Rectal smooth muscle tissue (tissue), 1 donor: Measurements from ENCODE around the gene RTF2.
A peak's percentile ranks its signal among the peaks of the same experiment; 100 is the strongest.

Experiments used
- H3K27ac ChIP-seq: one replicate; pipeline ENCODE4 v1.7.0; 2013; ENCODE audit warnings: low read depth, low read length, inconsistent platforms
- H3K27me3 ChIP-seq: one replicate; pipeline ENCODE4 v1.7.0; 2013; ENCODE audit warnings: low read length; ENCODE audit not compliant: control insufficient read depth, insufficient read depth
- H3K36me3 ChIP-seq: one replicate; pipeline ENCODE4 v1.7.0; 2013; ENCODE audit warnings: low read length; ENCODE audit not compliant: control insufficient read depth, insufficient read depth
- H3K4me1 ChIP-seq: one replicate; pipeline ENCODE4 v1.7.0; 2013; ENCODE audit warnings: low read length; ENCODE audit not compliant: control insufficient read depth, insufficient read depth
- H3K4me3 ChIP-seq: one replicate; pipeline ENCODE4 v1.7.0; 2013; ENCODE audit warnings: low read length
- H3K9ac ChIP-seq: one replicate; pipeline ENCODE4 v1.7.0; 2013; ENCODE audit warnings: low read length

Gene RTF2

GRCh38 chr20:56463428-56463827 lies 5.0 kb upstream of the RTF2 start:
- no peaks in the 10 kb centered on the region for H3K27me3 ChIP-seq
- H3K4me1 ChIP-seq = no peaks in the 10 kb centered on the region
- H3K4me3 ChIP-seq = no peak overlapping the region
- no peak overlapping the region for H3K27ac ChIP-seq
- H3K9ac ChIP-seq = no peak overlapping the region
- no peaks in the 10 kb centered on the region for H3K36me3 ChIP-seq

- no peaks in the 10 kb centered on the region for H3K27me3 ChIP-seq
Measured at GRCh38 chr20:56465997-56466396, 2.4 kb upstream of the RTF2 start.

GRCh38 chr20:56467968-56468315 lies 485 bp upstream of the RTF2 start:
- Histone ChIP-seq H3K27me3 (no peaks in the 10 kb centered on the region), H3K27ac (peak overlapping the region; percentile 80), H3K4me3 (peak overlapping the region; percentile 88), H3K9ac (no peak overlapping the region), H3K36me3 (no peaks in the 10 kb centered on the region), H3K4me1 (peaks cover 9% of the 10 kb centered on the region)

More at GRCh38 chr20:56465997-56466396, 2.4 kb upstream of the RTF2 start:
- no peak overlapping the region for H3K4me3 ChIP-seq
- peaks cover 9% of the 10 kb centered on the region for H3K4me1 ChIP-seq
- H3K36me3 ChIP-seq = no peaks in the 10 kb centered on the region
- H3K9ac ChIP-seq = no peak overlapping the region
- no peak overlapping the region for H3K27ac ChIP-seq

GRCh38 chr20:56469077-56469449 lies 636 bp downstream of the RTF2 start:
- Histone ChIP-seq H3K27me3 (no peaks in the 10 kb centered on the region), H3K27ac (peak overlapping the region; percentile 80), H3K36me3 (peaks cover 5% of the 10 kb centered on the region), H3K4me3 (peak overlapping the region; percentile 88), H3K4me1 (peaks cover 9% of the 10 kb centered on the region), H3K9ac (peak overlapping the region; percentile 61)

GRCh38 chr20:56483970-56484369 lies 15.5 kb downstream of the RTF2 start:
- no peak overlapping the region for H3K4me3 ChIP-seq
- H3K27me3 ChIP-seq = no peaks in the 10 kb centered on the region
- no peak overlapping the region for H3K27ac ChIP-seq
- no peaks in the 10 kb centered on the region for H3K4me1 ChIP-seq
- H3K36me3 ChIP-seq = peaks cover 29% of the 10 kb centered on the region
- no peak overlapping the region for H3K9ac ChIP-seq

- H3K9ac ChIP-seq = no peak overlapping the region
- no peaks in the 10 kb centered on the region for H3K4me1 ChIP-seq
- no peak overlapping the region for H3K4me3 ChIP-seq
- no peaks in the 10 kb centered on the region for H3K27me3 ChIP-seq
- H3K36me3 ChIP-seq = peaks cover 32% of the 10 kb centered on the region
- H3K27ac ChIP-seq = no peak overlapping the region
Measured at GRCh38 chr20:56487216-56487615, 18.8 kb downstream of the RTF2 start.

GRCh38 chr20:56488566-56488965 lies 20.1 kb downstream of the RTF2 start:
- Histone ChIP-seq H3K27ac (no peak overlapping the region), H3K36me3 (peaks cover 32% of the 10 kb centered on the region), H3K9ac (no peak overlapping the region), H3K4me1 (no peaks in the 10 kb centered on the region), H3K4me3 (no peak overlapping the region), H3K27me3 (no peaks in the 10 kb centered on the region)

- Histone ChIP-seq H3K27me3 (no peaks in the 10 kb centered on the region), H3K4me1 (no peaks in the 10 kb centered on the region), H3K4me3 (no peak overlapping the region), H3K9ac (no peak overlapping the region), H3K36me3 (peaks cover 3% of the 10 kb centered on the region), H3K27ac (no peak overlapping the region)
Measured at GRCh38 chr20:56501116-56501515, 32.7 kb downstream of the RTF2 start.

- Histone ChIP-seq H3K4me3 (no peak overlapping the region), H3K4me1 (no peaks in the 10 kb centered on the region), H3K27me3 (no peaks in the 10 kb centered on the region), H3K9ac (no peak overlapping the region), H3K27ac (no peak overlapping the region), H3K36me3 (no peaks in the 10 kb centered on the region)
Measured at GRCh38 chr20:56503916-56504315, 35.5 kb downstream of the RTF2 start.

- Histone ChIP-seq H3K4me3 (no peak overlapping the region), H3K4me1 (no peaks in the 10 kb centered on the region), H3K27ac (no peak overlapping the region), H3K27me3 (no peaks in the 10 kb centered on the region), H3K36me3 (no peaks in the 10 kb centered on the region), H3K9ac (no peak overlapping the region)
Measured at GRCh38 chr20:56504373-56505005, 36.1 kb downstream of the RTF2 start.

- Histone ChIP-seq H3K4me3 (no peak overlapping the region), H3K36me3 (no peaks in the 10 kb centered on the region), H3K4me1 (no peaks in the 10 kb centered on the region), H3K27ac (no peak overlapping the region), H3K27me3 (no peaks in the 10 kb centered on the region), H3K9ac (no peak overlapping the region)
Measured at GRCh38 chr20:56506103-56506502, 37.7 kb downstream of the RTF2 start.

- Histone ChIP-seq H3K4me3 (no peak overlapping the region), H3K9ac (no peak overlapping the region), H3K36me3 (no peaks in the 10 kb centered on the region), H3K27me3 (no peaks in the 10 kb centered on the region), H3K27ac (no peak overlapping the region), H3K4me1 (peaks cover 26% of the 10 kb centered on the region)
Measured at GRCh38 chr20:56511926-56512325, 43.5 kb downstream of the RTF2 start.
